Mucosa of descending colon (tissue), 3 donors: ENCODE data around the gene GFOD1. TPM values are rescaled to one million over a fixed set of nuclear protein-coding genes. Genes with fewer than 3 reads are reported as not detected.

Experiments
- ATAC-seq: fragments of 200-7000 bp; cut with Tn5 transposase; one replicate; pipeline ENCODE4 v1.9.1; 2020; ENCODE audit warnings: mild to moderate bottlenecking, moderate library complexity
- DNase-seq, 3 donors: peaks; one replicate each; pipeline ENCODE4 v3.0.0-alpha.2; 2020
- H3K36me3 ChIP-seq: fragments of 200-600 bp; one replicate; pipeline ENCODE4 v1.8.0; 2021; ENCODE audit warnings: low read depth, mild to moderate bottlenecking
- H3K4me1 ChIP-seq: fragments of 200-600 bp; one replicate; pipeline ENCODE4 v1.8.0; 2021; ENCODE audit warnings: low read depth, mild to moderate bottlenecking
- H3K4me3 ChIP-seq: fragments of 200-600 bp; one replicate; pipeline ENCODE4 v1.8.0; 2021; ENCODE audit warnings: mild to moderate bottlenecking
- H3K9me3 ChIP-seq: fragments of 200-600 bp; one replicate; pipeline ENCODE4 v1.8.0; 2021; ENCODE audit warnings: mild to moderate bottlenecking
- CTCF ChIP-seq: fragments of 200-600 bp; IDR thresholded peaks from one replicate; pipeline ENCODE4 v1.8.0; 2022; ENCODE audit warnings: antibody characterized with exemption, mild to moderate bottlenecking
- intact Hi-C, 2 donors: fragments of 100-400 bp; cut with DNase I in 1 of 2; cut with micrococcal nuclease in 1 of 2; formaldehyde crosslinking; loops; one replicate each; pipeline versions ENCODE4 v1.11.0 to v1.11.1; 2022; cut with DNase I, micrococcal nuclease
- total RNA-seq, 3 donors: library from RNA; stranded (reverse); fragmentation: NEBNext Ultra II Directional in 2 of 3; extraction: Animal tissue kit (Norgen Biotek cat#: 25700) in 2 of 3; gene quantifications; one replicate each; pipeline versions ENCODE4 v1.2.1 to v1.2.4, GENCODE V29; 2021 to 2023
- donor health status: DM: no; HTN: no; CAD: no; lungs with moderate emphysema.
- donor health status: DM: no; HTN: no; CAD: no.
- donor health status: DM: no; HTN: yes; CAD: no.

Gene GFOD1
- total RNA-seq, 3 donors from 2014 or later = 10.4 to 22.4 (median 13.2) TPM

- Histone ChIP-seq H3K4me1 (no peaks in the 10 kb centered on the region), H3K36me3 (no peaks in the 10 kb centered on the region), H3K4me3 (no peak overlapping the region), H3K9me3 (no peaks in the 10 kb centered on the region)
- intact Hi-C loops = no loop called here
- TF ChIP-seq CTCF = no peak
- DNase-seq (no peak), ATAC-seq (no peak)
These were observed 5.7 kb upstream of the GFOD1 start for GRCh38 chr6:13493147-13493546.

GRCh38 chr6:13492357-13492756, 5.0 kb upstream of the GFOD1 start:
- DNase-seq = no peak
- Histone ChIP-seq H3K36me3 (no peaks in the 10 kb centered on the region), H3K4me3 (no peak overlapping the region), H3K4me1 (no peaks in the 10 kb centered on the region), H3K9me3 (no peaks in the 10 kb centered on the region)
- ATAC-seq = no peak
- no peak for TF ChIP-seq CTCF
- intact Hi-C loops = no loop called here

- intact Hi-C loops = no loop called here
- DNase-seq = no peak
- Histone ChIP-seq H3K4me1 (no peaks in the 10 kb centered on the region), H3K36me3 (no peaks in the 10 kb centered on the region), H3K9me3 (no peaks in the 10 kb centered on the region), H3K4me3 (no peak overlapping the region)
- no peak for TF ChIP-seq CTCF
- no peak for ATAC-seq
These were observed 4.1 kb upstream of the GFOD1 start for GRCh38 chr6:13491538-13491937.

- peaks cover 5% of the 10 kb centered on the region for H3K4me1 ChIP-seq
- no peak overlapping the region for H3K4me3 ChIP-seq
- H3K36me3 ChIP-seq = no peaks in the 10 kb centered on the region
- TF ChIP-seq CTCF = no peak
- H3K9me3 ChIP-seq = no peaks in the 10 kb centered on the region
- intact Hi-C loops = no loop called here
- DNase-seq (no peak), ATAC-seq (no peak)
These were observed 3.0 kb upstream of the GFOD1 start for GRCh38 chr6:13490402-13490801.

- TF ChIP-seq CTCF = no peak
- Histone ChIP-seq H3K4me1 (peaks cover 11% of the 10 kb centered on the region), H3K9me3 (no peaks in the 10 kb centered on the region), H3K36me3 (no peaks in the 10 kb centered on the region), H3K4me3 (no peak overlapping the region)
- DNase-seq (no peak), ATAC-seq (no peak)
- intact Hi-C loops = no loop called here
These were observed 1.5 kb upstream of the GFOD1 start for GRCh38 chr6:13488896-13489237.
